Activated CD8-positive, alpha-beta memory T cell treated with anti-CD3 and anti-CD28 coated beads, Interleukin-2, amount 50 U/mL, for 24 hours (primary cell): Measurements from ENCODE around the gene TOX2.

ENCODE experiments used
- DNase-seq: peaks from one replicate; pipeline ENCODE4 v3.0.0-alpha.2; 2020; ENCODE audit errors: extremely low read depth

Gene TOX2

DNA sequence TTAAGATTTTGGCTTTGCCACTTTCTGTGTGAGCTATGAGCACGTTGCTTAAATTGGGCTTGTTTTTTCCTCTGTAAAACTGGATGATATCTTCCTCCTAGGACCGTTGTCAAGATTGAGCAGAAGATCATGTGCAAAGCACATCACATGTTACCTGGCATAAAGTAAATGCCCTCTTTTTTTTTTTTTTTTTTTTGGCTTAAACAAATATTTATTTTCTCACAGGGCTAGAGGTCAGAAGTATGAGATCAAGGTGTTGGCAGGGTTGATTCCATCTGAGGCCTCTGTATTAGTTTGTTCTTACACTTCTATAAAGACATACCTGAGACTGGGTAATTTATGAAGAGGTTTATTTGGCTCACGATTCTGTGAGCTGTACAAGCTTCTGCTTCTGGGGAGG is 42.7 kb downstream of the TOX2 start:
- no peak for DNase-seq

DNA sequence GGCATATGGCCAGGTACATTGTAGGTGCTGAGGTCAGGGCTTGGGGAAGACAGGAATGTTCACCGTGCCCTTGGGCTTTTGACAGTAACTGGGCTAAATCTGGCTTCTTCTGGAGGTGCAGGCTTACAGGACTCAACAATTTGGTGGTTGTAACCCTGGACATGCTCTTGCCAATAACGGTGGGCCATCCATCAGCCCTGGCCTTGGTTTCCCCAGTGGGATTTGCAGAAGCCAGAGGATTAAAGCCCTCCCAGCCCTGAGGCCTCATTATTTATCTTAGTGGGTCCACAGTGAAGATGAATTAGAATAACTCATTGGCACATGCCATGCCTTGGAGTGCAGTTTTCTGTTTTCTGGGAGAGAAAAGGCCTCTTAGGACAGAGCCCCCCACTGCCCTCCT is 44.0 kb downstream of the TOX2 start:
- no peak for DNase-seq

DNA sequence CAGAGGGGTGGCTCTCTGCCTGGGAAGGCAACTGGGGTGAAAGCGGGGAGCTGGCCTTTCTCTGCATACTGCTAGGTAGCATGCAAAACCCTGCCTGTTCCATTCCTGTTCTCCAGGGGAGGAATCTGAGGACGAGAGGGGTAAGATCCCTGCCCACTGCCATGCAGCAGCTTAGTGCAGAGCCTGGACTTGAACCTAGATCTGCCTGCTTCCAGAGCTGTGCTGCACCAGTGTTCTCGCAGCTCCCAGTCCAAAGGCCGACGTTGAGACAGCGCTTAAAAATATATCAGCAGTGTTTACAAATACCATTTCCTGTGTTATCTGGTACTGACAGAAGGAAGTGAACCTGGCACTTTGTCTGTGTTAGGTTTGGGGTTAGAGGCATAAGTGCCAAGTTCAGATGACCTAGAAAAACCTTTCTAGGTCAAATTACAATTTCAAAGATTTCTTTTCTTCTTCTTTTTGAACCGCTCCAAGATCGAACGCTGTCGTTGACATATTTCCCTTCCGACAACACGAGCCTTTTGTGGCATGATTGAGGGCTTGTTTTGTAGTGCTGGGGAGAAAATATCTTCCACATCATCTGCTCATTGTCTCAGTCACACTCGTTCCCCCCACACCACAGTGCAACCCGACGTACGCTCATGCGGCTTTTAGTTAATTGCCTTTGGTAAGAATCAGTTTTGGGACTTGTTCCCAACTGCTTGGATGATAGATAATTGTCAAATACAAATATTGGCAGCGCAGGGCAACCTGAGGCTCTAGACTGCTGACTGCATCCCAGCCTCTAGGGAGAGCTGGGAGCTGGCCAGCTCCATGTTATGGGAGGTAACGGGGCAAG is 44.6 kb downstream of the TOX2 start:
- DNase-seq = no peak

DNA sequence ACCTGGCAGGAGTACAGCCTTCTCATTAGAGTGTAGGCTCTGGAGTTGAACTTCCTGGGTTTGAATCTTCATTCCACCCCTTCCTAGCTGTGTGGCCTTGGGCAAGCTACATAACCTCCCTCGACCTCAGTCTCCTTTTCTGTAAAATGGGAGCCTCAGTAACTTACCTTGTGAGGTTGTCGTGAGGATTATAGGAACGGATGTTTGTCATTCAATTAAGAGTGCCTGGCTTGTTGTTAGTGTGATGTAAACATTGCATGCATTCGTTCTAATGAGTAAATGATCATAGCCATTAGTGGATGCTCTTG is 45.2 kb downstream of the TOX2 start:
- DNase-seq = no peak

DNA sequence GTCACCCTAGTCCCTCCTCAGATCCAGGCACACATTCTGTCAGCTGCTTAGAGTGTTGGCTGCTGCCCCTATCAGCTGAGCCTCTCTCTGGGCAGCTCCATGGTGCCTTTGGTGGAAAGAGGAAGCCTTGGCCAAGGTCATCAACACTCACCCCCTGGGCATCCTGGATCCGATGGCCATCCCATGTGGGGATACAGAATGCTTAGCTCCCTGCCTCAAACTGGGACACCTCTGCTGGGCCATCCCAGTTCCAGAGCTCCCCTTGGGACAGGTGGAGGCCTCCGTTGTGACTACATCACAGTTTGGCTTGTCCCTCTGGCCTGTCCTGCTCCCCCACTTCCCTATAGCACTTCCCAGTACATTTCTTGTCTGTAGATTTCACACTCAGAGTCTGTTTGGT is 45.6 kb downstream of the TOX2 start:
- no peak for DNase-seq

DNA sequence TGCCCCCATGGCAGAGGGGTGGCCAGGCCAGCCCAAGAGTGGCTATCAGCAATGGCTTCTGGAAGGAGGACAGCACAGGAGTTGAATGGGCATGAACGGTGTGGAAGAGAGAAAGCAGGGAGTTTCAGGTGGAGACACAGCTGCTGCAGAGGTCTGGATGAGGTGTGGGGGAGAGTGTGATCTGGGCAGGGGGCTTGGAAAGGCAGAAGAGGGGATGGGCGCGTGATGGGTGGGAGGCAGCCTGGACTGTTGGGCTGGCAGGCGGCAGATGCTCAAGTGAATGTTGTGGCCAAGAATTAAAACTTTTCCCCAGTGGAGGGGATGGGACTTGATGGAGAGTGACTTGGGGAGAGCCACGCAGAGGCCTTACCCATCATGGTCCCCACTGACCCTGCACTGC is 46.5 kb downstream of the TOX2 start:
- DNase-seq = no peak

DNA sequence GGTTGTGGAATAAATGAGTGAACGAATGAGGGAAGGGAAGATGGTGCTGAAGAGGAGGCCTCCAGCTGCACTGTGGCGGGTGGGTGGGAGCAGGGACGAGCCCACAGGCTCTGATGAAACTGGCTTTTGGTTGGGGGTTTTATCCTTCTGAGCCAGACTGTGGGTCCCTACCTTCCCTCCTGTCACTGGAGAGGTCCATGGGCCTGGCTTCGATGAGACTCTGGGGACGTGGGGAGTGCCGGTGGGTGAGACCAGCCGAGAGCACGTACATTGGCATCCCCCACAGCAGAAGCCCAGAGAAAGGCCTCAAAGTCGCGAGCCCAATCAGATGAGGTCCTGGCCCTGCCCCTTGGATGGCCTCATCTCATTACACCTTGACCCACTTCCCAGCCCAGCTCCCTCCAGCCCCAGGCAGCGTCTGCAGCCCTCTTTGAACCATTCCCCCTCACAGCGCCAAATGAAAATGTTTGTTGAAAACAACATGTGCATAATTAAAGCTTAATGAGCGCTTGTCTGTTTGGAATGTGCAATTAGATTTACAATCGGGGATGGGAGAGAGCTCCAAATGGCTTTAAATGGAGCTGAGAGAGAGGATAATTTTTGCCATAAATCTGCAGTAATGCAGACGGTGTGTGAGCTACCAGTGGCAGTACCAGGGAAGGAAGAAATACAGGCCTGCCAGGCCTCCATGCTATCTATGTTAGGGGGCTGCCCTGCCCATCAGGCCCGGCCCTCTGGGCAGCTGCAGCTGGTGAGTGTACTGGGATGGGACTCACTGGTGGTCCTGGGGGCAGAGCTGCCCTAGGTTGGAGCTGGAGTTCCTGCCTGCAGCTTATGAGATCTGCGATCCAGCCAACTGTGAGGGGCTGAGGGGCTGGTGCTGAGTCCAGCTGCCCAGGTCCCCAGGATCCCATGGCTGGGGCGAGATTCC is 47.2 kb downstream of the TOX2 start:
- DNase-seq = no peak

DNA sequence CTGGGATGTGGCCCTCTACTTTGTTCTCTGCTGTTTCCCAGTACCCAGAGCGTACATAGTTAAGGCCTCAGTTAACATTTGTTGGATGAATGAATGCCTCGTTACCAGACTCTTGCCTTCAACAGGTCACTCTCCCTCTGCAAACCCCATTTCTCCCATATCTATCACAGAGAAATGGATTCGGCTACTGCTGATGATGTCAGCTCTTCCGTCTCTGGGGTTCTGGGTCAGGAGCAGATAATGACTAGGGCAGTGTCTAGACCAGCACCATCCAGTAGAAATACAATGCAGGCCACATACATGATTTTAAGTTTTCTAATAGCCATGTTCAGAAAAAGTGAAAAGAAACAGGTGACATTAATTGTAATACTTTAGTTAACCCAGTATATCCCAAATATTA is 47.9 kb downstream of the TOX2 start:
- no peak for DNase-seq

DNA sequence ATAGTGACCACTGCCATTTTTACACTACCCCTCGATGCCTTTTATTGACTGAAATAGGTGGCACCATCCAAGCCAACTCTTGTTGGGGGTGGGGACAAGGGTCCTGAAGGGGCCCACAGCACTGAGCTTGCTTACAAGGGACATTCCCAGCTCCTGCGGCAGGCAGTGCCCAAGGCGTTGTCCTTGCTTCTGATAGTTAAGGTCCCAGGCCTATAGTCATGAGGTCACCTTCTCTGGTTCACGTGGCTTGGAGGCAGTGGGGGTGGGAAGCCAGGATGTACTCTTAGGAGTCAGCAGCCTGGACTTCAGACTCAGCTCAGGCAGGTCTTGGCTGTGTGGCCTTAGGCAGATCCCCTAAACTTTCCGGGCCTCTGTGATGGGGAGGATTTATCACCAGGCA is 48.6 kb downstream of the TOX2 start:
- DNase-seq = no peak

DNA sequence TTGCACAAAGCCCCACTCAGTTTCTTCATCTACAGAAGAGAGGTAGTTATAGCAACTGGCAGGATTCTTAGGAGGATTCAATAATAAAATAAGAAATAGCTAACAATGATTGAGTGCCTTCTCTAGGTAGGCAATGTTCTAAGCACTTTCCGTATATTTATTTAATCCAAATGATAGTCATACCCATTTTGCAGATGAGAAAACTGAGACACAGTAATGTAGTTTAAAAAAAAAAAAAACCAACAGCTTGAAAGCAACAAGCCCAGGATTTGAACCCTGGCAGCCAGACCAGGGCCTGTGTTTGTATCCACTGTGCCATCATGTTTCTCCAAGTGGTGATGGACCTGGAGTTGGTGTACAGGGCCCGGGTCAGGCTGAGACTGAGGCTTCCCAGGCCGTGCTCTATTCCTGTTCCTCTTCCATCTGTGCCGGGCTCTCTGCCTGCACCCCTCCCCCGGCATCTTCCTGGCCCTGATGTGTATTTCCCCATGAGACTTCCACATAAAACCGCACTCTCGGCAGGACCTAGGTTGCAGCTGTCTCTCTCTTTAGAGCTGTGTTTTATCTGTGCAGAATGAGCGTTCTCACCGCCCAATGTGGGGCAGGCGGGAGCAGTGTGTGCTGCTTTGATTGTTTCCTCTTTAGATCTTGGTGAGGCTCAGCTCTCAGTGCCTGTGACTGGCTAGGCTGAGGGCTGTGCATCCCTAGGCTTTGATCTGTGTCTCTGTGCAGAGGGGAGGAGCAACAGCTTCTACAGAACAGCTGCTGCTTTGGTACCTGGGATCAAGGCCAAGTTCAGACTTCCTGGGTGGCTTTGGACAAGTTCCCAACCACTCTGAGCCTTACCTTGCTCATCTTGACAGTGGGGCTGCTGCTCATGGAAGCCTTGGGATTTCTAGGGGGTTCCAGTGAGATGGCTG is 49.5 kb downstream of the TOX2 start:
- no peak for DNase-seq

DNA sequence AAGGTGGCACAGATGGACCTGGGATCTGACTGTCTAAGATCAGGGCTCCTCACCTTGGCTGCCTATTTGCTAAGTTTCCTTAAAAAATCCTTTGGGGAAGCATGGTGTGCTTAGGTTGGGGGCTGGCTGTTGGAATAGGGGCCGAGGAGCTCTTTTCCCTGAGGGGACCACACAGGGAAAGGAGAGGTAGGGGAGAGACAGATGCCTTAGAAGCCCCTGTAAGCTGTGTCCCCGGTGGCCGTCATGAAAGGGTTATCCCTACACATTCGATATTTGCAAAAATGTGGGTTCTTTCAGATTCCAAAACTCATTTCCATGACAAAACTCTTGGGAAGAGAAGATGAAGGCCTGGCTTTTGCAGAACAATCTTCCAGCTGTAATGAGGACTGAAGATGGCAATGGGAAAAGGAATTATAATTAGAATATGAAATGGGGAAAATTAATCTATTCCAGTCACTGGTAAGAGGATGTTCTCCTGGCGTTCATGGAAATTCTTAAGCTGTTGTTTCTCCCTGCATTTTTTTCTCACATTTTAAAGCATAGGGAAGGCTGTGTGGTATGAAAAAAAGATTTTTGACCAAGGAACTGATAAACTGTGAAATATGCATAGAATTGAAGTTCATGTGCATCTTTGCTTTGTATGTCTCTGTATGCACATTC is 53.8 kb downstream of the TOX2 start:
- DNase-seq = no peak

DNA sequence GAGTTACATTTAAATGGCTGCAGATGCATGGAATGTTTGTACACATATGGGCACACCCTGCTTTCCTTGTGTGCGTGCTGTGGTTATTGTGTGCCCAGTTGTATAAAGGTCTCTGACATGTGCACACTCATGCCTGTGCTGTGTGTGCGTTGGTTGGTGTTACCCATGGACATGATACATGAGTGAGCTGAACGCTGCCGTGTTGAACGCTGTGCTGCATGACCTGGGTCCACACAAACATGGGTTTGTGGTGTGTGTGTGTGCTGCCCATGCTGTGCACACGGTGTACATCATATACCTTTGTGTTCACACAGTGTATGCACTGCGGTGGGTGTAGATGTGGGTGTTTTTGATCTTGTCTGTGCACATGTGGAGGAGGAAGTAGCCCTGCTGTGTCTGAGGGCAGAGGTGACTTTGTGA is 54.4 kb downstream of the TOX2 start:
- DNase-seq = no peak

DNA sequence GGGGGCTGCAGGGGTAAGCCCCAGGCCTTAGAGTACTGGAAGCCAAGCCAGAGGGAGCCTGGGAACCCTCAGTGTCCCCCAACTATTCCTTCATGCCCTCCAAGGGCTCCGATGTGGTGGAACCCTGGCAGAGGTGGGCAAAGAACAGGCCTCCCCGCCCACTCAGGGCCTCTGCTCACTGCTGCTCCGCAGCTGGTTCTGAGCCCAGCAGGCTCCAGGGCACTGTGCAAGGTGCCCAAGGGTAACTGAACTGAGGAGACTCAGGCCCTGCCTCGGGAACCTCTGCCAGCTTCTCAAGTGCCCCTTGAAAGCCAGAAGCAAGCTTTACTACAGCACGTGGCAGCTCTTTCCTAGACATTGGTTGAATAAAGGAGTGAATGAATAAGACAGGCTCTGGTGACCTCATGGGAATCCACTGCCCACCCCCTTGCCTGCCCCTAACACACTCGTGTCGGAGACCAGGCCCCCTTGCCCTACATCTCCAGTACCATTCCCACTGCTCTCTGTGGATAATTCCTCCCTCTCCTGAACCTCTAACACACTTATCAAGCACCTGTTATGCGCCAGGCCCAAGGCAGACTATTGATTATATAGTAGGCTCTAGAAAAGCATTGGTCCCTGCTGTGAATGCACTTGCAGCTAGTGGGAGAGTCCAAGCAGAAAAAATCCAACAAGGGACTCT is 55.0 kb downstream of the TOX2 start:
- DNase-seq = no peak

DNA sequence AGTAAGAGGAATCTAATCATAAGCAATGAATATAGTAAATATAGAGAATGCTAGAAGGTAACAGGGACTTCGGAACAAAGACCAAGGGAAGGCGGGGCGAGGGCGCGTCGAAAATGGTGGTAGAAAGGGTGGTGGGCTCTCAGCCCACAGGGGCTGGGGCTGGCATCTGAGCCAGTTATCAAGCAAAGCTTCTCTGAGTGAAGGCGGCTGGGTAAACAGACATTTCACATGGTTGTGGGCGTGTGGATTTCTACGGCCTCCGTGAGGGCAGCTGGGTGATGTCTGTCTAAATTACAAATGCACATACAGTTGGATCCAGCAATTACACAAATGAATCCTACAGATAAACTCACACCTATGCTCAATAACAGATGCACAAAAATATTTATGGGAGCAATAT is 56.6 kb downstream of the TOX2 start:
- DNase-seq = no peak

DNA sequence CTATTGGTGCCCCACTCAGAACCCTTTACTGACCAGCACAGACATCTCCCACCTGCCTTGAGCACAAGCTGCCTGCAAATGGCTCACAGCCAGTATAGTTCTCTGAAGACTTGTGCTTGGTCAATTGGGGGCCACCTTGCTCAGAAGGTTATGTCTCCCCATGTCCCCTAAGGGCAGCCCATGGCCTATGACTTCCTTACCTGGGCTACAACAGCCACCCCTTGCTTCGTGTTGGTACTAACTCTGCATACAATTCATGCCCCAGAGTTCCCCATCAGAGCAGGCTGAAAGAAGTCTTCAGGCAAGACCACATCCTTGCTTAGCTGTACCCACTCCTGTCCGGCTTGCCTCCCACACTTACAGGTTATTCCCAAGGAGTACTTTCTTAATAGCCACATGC is 57.4 kb downstream of the TOX2 start:
- no peak for DNase-seq

DNA sequence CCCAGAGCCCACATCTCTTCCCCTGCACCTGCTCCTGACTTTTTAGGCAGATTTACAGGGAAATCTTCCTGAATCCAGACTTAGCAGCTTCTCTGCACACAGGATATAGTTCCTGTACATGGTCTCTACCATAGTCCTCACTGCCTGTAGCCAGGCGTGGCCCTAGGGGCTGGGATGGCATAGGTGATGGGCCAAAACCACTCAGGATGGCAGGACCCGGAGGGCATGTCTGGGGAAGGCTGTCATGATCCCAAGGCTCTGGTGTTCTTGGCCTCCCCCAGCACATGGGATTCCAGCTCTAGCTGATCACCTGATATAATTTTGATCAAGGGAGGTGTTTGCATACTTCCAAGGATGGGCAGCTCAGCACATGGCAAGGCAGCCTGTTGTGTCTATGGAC is 58.0 kb downstream of the TOX2 start:
- no peak for DNase-seq

DNA sequence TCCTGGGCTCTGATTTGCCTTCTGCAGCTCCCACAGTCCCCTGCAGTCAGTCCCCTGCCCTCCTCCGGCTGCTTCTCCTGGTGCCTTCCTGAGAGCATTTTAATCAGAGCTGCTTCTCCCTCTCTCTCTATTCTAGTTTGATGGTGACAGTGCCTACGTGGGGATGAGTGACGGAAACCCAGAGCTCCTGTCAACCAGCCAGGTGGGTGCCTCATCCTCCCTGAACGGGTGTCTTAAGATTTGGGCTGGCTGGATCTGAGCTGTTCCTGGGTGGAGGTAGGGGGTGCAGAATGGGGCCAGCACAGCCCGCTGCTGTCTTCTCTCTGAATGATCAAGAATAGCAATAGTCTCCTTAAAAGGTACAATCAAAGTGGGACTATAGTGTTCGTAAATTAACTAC is 58.6 kb downstream of the TOX2 start:
- DNase-seq = no peak

DNA sequence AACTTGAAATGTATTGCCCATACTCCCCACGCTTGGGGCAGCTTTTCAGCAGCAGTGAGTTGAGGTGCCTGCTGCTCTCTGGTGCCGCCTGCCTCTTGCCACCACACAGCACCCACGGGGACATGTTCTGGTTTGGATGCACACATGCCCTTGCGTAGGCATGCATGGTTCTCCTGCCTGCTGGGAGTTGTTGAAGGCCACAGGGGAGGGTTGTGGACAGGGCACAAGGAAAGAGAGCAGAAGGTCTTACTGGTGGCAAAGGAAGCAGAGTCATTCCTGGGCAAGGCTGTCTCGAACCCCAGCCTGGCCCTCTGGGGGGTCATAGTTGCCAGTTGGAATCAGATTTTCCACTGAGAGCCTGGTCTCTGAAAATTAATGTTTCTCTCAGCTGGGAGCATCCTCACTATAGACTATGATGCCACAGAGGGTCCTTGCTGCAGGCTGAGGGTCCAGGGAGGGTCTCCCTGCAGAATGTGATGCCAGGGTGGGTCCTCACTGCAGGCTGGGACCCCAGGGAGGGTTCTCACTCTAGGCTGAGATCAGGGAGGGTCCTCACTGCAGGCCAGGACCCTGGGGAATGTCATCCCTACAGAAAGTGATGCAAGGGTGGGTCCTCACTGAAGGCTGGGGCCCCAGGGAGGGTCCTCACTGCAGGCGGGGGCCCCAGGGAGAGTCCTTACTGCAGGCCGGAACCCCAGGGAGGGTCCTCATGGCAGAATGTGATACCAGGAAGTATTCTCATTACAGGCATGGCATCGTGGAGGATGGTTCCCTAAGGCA is 59.2 kb downstream of the TOX2 start:
- no peak for DNase-seq

DNA sequence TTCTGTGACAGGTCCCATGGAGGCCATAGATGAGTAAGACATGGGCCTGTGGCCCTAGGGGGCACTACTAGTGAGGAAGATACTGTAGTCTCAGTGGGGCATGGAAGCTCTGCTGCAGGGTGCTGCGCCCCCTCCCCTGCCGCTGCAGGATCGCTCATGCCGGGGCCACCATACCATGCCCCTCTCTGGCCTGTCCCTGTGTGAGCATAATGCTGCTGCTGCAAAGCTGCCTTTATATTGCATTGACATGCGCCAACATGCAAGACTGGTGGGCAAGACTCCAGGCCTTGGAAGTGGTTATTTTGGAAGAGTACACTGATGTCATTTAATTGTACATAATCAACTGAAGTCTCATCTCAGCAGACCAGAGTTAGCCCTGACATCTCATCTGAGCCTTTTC is 60.0 kb downstream of the TOX2 start:
- no peak for DNase-seq

DNA sequence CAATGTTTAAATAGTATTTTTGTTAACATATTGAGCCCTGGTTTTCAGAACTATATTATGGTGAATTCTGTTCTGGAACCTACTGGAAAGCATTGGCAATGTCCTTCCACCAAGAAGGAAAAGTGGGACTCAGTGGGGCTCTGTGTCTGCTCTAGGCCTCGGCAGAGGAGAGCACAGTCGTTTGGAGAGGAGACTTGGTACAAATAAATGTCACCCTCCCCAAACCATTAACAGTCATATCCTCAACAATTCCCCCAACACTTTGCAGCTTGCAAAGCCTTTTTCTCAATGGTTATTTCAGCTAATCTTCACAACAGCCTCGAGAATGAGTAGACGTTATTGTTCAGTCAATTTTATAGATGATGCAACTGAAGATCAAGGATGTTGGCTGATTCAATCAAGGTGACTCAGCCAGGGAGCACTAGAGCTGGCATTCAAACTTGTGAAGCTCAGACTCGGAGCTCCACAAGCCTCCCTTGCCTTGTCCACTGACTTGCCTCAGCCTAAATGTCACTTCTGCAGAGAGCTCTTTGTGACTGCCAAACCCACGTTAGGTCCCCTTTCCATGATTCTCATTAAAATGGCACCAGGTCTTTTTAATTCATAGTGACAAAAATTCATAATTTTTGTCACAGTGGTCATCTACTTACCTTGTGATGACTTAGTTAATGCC is 60.6 kb downstream of the TOX2 start:
- no peak for DNase-seq
